Endothelial cell of umbilical vein (primary cell): ENCODE measurements around the gene AKAP13. TPM values are rescaled to one million over a fixed set of nuclear protein-coding genes. Genes with fewer than 3 reads are reported as not detected.

Experiments used
- BruUV-seq: library from RNA; stranded (reverse); fragments of 400-500 nt; replicated peaks from 2 replicates; lab custom pipeline; 2021; lab: Mats Ljungman, UMichigan
- CTCF ChIA-PET: fragments of 300-600, 350-600 bp; sonication (Branson Sonifier 250); formaldehyde crosslinking; loops from one replicate; lab custom pipeline; 2021; ENCODE audit warnings: antibody characterized with exemption, inconsistent platforms; lab: Charles Lee
- POLR2A ChIA-PET: fragments of 300-600, 350-600 bp; sonication (Branson Sonifier 250); formaldehyde crosslinking; loops from one replicate; lab custom pipeline; 2021; ENCODE audit warnings: antibody characterized with exemption, inconsistent platforms; lab: Charles Lee
- DNase-seq: peaks from one replicate; pipeline ENCODE4 v3.0.0-alpha.2; 2011; ENCODE audit warnings: low read depth, low spot score
- FAIRE-seq: peaks from 2 replicates; lab custom pipeline; 2011; peaks lifted over from hg19 to GRCh38; lab: Jason Lieb, UNC
- H2AFZ ChIP-seq: 2 replicates; pipeline ENCODE4 v1.6.0; 2012; ENCODE audit warnings: low read depth, low read length, control low read depth, inconsistent platforms
- H3K27ac ChIP-seq: 2 replicates; pipeline ENCODE4 v1.5.1; 2011; ENCODE audit warnings: low read depth, mild to moderate bottlenecking, control low read depth, low read length, moderate library complexity; ENCODE audit not compliant: insufficient read depth
- H3K27me3 ChIP-seq, 2 experiments: 2 replicates each; pipeline versions ENCODE4 v1.6.0 to v1.6.1; 2011; ENCODE audit warnings: low read length in 2 of 2, mixed read lengths in 1 of 2; ENCODE audit not compliant: control insufficient read depth in 2 of 2, insufficient read depth in 2 of 2
- H3K36me3 ChIP-seq, 2 experiments: 2 replicates in 1 of 2; 3 replicates in 1 of 2; pipeline ENCODE4 v1.5.1; 2011; ENCODE audit warnings: low read length in 2 of 2, mild to moderate bottlenecking in 1 of 2, moderate library complexity in 1 of 2; ENCODE audit not compliant: control insufficient read depth in 2 of 2, insufficient read depth in 2 of 2; ENCODE audit errors: extremely low read depth in 1 of 2
- H3K4me1 ChIP-seq: 3 replicates; pipeline ENCODE4 v1.5.1; 2011; ENCODE audit warnings: mild to moderate bottlenecking, low read length; ENCODE audit not compliant: control insufficient read depth, insufficient read depth; ENCODE audit errors: extremely low read depth
- H3K4me2 ChIP-seq: 2 replicates; pipeline ENCODE4 v1.6.1; 2011; ENCODE audit warnings: low read length, control low read depth, mixed read lengths; ENCODE audit not compliant: insufficient read depth
- H3K4me3 ChIP-seq, 3 experiments: fragments of 200-600 bp in 1 of 3; sonication (generic), shearing (Covaris generic) in 1 of 3; replicated peaks in 1 of 3; 2 replicates each; pipeline ENCODE4 v1.5.1; 2011 to 2016; ENCODE audit warnings: control low read depth in 3 of 3, low read length in 3 of 3, mild to moderate bottlenecking in 2 of 3, inconsistent platforms in 1 of 3, low read depth in 1 of 3, moderate library complexity in 1 of 3; ENCODE audit not compliant: insufficient read depth in 1 of 3
- H3K79me2 ChIP-seq: 2 replicates; pipeline ENCODE4 v1.6.0; 2012; ENCODE audit warnings: low read length, inconsistent platforms; ENCODE audit not compliant: control insufficient read depth, insufficient read depth
- H3K9ac ChIP-seq: replicated peaks from 2 replicates; pipeline ENCODE3; 2011; ENCODE audit warnings: low read length, control low read depth; ENCODE audit not compliant: insufficient read depth; ENCODE audit errors: extremely low read depth
- H3K9me1 ChIP-seq: replicated peaks from 3 replicates; pipeline ENCODE4 v1.6.0; 2011; ENCODE audit warnings: mild to moderate bottlenecking, low read length; ENCODE audit not compliant: control insufficient read depth, insufficient read depth; ENCODE audit errors: extremely low read depth
- H3K9me3 ChIP-seq: replicated peaks from 2 replicates; pipeline ENCODE4 v1.5.1; 2012; ENCODE audit warnings: low read length, inconsistent platforms; ENCODE audit not compliant: control insufficient read depth, insufficient read depth
- H4K20me1 ChIP-seq: replicated peaks from 2 replicates; pipeline ENCODE3; 2011; ENCODE audit warnings: mild to moderate bottlenecking, low read length; ENCODE audit not compliant: control insufficient read depth, insufficient read depth; ENCODE audit errors: extremely low read depth
- EZH2 ChIP-seq: IDR thresholded peaks from 2 replicates; pipeline ENCODE4 v1.6.1; 2012; ENCODE audit warnings: borderline replicate concordance, low read depth, mild to moderate bottlenecking, moderate library complexity, low read length, inconsistent platforms; ENCODE audit not compliant: severe bottlenecking
- FOS ChIP-seq: IDR thresholded peaks from 2 replicates; pipeline ENCODE4 v1.6.1; 2011; ENCODE audit warnings: mild to moderate bottlenecking, low read length, moderate library complexity, borderline replicate concordance; ENCODE audit not compliant: insufficient read depth
- GATA2 ChIP-seq: IDR thresholded peaks from 2 replicates; pipeline ENCODE4 v1.7.0; 2011; ENCODE audit warnings: low read depth, mild to moderate bottlenecking, moderate library complexity, mixed read lengths, low read length; ENCODE audit not compliant: insufficient read length, insufficient read depth
- JUN ChIP-seq: IDR thresholded peaks from 2 replicates; pipeline ENCODE4 v1.6.1; 2011; ENCODE audit warnings: borderline replicate concordance, low read depth; ENCODE audit not compliant: insufficient read length, insufficient read depth
- MYC ChIP-seq: IDR thresholded peaks from one replicate; pipeline ENCODE4 v1.6.1; 2011; ENCODE audit warnings: mild to moderate bottlenecking, low read depth, low read length
- POLR2A ChIP-seq: IDR thresholded peaks from 2 replicates; pipeline ENCODE4 v1.6.1; 2012; ENCODE audit warnings: low read depth, mild to moderate bottlenecking, control low read depth, low read length
- POLR2AphosphoS5 ChIP-seq: IDR thresholded peaks from 2 replicates; pipeline ENCODE4 v1.6.1; 2012; ENCODE audit warnings: low read depth, mild to moderate bottlenecking, control low read depth, low read length, moderate library complexity; ENCODE audit not compliant: insufficient read depth
- dilution Hi-C: fragments of 300-500 bp; cut with MboI; formaldehyde crosslinking; loops from one replicate; pipeline ENCODE4 v1.15.0; 2019; ENCODE audit warnings: low sequenced_read_pairs; ENCODE audit not compliant: extremely low pct_ligation_motif_present
- intact Hi-C: fragments of 100-400 bp; cut with micrococcal nuclease; formaldehyde crosslinking; loops from one replicate; pipeline ENCODE4 v1.10.0; 2022
- polyA plus RNA-seq, 4 experiments: library from polyadenylated mRNA; depleted of rRNA in 3 of 4; stranded (reverse) in 3 of 4; unstranded in 1 of 4; fragments of >200 nt; gene quantifications; 2 replicates each; pipeline versions ENCODE4 v1.2.1 to v1.2.3, GENCODE V29; 2011 to 2012; ENCODE audit warnings: missing spikeins in 1 of 4
- total RNA-seq: library from RNA; stranded (reverse); gene quantifications from 2 replicates; pipeline ENCODE4 v1.2.3, GENCODE V29; 2021
- TF ChIP-seq, protein P1 (sequence below): IDR thresholded peaks from 2 replicates; pipeline ENCODE4 v1.6.1; 2011; ENCODE audit not compliant: insufficient read depth, insufficient read length
- TF ChIP-seq, protein P2 (sequence below), 2 donors: IDR thresholded peaks; 1 replicate in 1 of 2; 2 replicates in 1 of 2; pipeline ENCODE4 v1.5.1; 2011; ENCODE audit warnings: low read length in 2 of 2, mild to moderate bottlenecking in 2 of 2, moderate library complexity in 2 of 2, control low read depth in 1 of 2, inconsistent platforms in 1 of 2, low read depth in 1 of 2; ENCODE audit not compliant: insufficient read depth in 1 of 2; ENCODE audit errors: extremely low read depth in 1 of 2

AKAP13 gene
- total and polyA plus RNA-seq, 2 donors (not counting 3 experiments of a cell fraction or from before 2014, with no cell fraction given): 22.8 to 87.8 TPM

DNA sequence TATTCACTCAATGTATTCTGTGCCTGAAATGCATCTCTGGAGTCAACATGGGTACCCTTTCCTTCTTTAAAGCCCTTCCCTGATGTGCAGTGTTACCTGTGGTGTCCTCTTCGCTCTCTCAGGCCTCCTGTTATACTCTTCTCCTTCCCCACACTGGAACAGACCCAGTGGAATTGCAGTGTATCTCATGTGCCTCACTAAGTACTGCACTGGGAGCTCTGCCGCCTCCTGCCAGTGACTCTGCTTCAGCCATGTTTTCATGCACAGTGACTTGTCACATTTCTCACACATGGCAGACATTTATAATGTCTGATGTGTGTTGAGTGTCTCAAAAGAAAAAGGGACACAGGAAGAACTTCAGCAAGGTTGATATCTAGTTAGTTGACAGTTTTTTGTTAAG, 223.3 kb downstream of the AKAP13 start:
- DNase-seq (no peak), FAIRE-seq (no peak)
- H3K36me3 ChIP-seq: peaks cover 2 to 3% of the 10 kb centered on the region in 2 experiments
- H3K79me2 ChIP-seq: peaks cover 3% of the 10 kb centered on the region
- H3K4me3 ChIP-seq: no peak overlapping the region
- H2AFZ ChIP-seq: no peak overlapping the region
- H3K27ac ChIP-seq: no peak overlapping the region
- POLR2A ChIA-PET: no interaction called here
- H3K4me2 ChIP-seq: no peak overlapping the region
- H3K4me1 ChIP-seq: peaks cover 33% of the 10 kb centered on the region
- BruUV-seq: no TSS peak
- H3K9me3 ChIP-seq: no peaks in the 10 kb centered on the region
- no peaks in the 10 kb centered on the region for H3K27me3 ChIP-seq
- H4K20me1 ChIP-seq: no peaks in the 10 kb centered on the region
- no peaks in the 10 kb centered on the region for H3K9me1 ChIP-seq
- dilution Hi-C loops: no loop called here
- CTCF ChIA-PET: interaction anchor here (0.7 to 3.1 kb wide), 3 partner anchors 12 to 307 kb away, joined by 3 to 11 read pairs (median 4); no protein-coding TSS in a partner anchor
- intact Hi-C loops: no loop called here
- TF ChIP-seq EZH2 (no peak), MYC (no peak), JUN (no peak), POLR2AphosphoS5 (no peak), GATA2 (no peak), FOS (no peak), POLR2A (no peak)
- TF ChIP-seq, protein P1, sequence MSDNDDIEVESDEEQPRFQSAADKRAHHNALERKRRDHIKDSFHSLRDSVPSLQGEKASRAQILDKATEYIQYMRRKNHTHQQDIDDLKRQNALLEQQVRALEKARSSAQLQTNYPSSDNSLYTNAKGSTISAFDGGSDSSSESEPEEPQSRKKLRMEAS: no peak
- TF ChIP-seq, protein P2, sequence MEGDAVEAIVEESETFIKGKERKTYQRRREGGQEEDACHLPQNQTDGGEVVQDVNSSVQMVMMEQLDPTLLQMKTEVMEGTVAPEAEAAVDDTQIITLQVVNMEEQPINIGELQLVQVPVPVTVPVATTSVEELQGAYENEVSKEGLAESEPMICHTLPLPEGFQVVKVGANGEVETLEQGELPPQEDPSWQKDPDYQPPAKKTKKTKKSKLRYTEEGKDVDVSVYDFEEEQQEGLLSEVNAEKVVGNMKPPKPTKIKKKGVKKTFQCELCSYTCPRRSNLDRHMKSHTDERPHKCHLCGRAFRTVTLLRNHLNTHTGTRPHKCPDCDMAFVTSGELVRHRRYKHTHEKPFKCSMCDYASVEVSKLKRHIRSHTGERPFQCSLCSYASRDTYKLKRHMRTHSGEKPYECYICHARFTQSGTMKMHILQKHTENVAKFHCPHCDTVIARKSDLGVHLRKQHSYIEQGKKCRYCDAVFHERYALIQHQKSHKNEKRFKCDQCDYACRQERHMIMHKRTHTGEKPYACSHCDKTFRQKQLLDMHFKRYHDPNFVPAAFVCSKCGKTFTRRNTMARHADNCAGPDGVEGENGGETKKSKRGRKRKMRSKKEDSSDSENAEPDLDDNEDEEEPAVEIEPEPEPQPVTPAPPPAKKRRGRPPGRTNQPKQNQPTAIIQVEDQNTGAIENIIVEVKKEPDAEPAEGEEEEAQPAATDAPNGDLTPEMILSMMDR (IDR thresholded peaks at IDR 0.05; ENCODE audit: extremely low read depth in 1 of 2, insufficient read depth in 1 of 2, low read depth in 1 of 2, low read length in 2 of 2): no peak
- H3K9ac ChIP-seq: no peak overlapping the region
